Neutrophil (primary cell): ENCODE measurements around the gene CNTNAP2.
"Not testable (repeated sequence)": the region's sequence is repeated elsewhere in the genome, so short reads cannot be mapped to it uniquely, and the experiment has no call there.

Experiments
- H3K27ac ChIP-seq: fragments of 200-600 bp; sonication (generic); 2 replicates; pipeline ENCODE4 v1.5.1; 2016; ENCODE audit warnings: mild to moderate bottlenecking, moderate library complexity
- H3K27me3 ChIP-seq: fragments of 200-600 bp; sonication (generic); 2 replicates; pipeline ENCODE4 v1.6.0; 2016; ENCODE audit warnings: mild to moderate bottlenecking
- H3K36me3 ChIP-seq: fragments of 200-600 bp; sonication (generic); 2 replicates; pipeline ENCODE4 v1.5.1; 2017
- H3K4me1 ChIP-seq, 2 experiments: fragments of 200-600 bp in 1 of 2; sonication (generic) in 1 of 2; 1 replicate in 1 of 2; 2 replicates in 1 of 2; pipeline versions ENCODE4 v1.5.1 to v1.6.1; 2013 to 2016; ENCODE audit warnings: low read depth in 1 of 2, low read length in 1 of 2, mild to moderate bottlenecking in 1 of 2, moderate library complexity in 1 of 2; ENCODE audit not compliant: control insufficient read depth in 1 of 2, insufficient read depth in 1 of 2
- H3K4me3 ChIP-seq, 2 experiments: fragments of 200-600 bp in 1 of 2; sonication (generic) in 1 of 2; 1 replicate in 1 of 2; 2 replicates in 1 of 2; pipeline ENCODE4 v1.5.1; 2013 to 2016; ENCODE audit warnings: low read depth in 1 of 2, low read length in 1 of 2, mild to moderate bottlenecking in 1 of 2, moderate library complexity in 1 of 2
- H3K9me3 ChIP-seq: fragments of 200-600 bp; sonication (generic); 2 replicates; pipeline ENCODE4 v1.5.1; 2016
- CTCF ChIP-seq: fragments of 200-600 bp; sonication (generic); IDR thresholded peaks from 2 replicates; pipeline ENCODE4 v1.5.1; 2016; ENCODE audit warnings: antibody characterized with exemption

CNTNAP2 gene

GRCh38 chr7:146214842-146215241 is 98.2 kb downstream of the CNTNAP2 start:
- H3K27me3 ChIP-seq, result no peaks in the 10 kb centered on the region
- no peak overlapping the region for H3K27ac ChIP-seq
- H3K4me1 ChIP-seq, result no peaks in the 10 kb centered on the region
- H3K36me3 ChIP-seq, result no peaks in the 10 kb centered on the region
- no peaks in the 10 kb centered on the region for H3K9me3 ChIP-seq
- H3K4me3 ChIP-seq, result no peak overlapping the region
- no peak for TF ChIP-seq CTCF

GRCh38 chr7:146216396-146217041 is 99.9 kb downstream of the CNTNAP2 start:
- H3K27me3 ChIP-seq, result no peaks in the 10 kb centered on the region
- TF ChIP-seq CTCF, result no peak
- H3K9me3 ChIP-seq, result no peaks in the 10 kb centered on the region

GRCh38 chr7:146223851-146224250 is 107.2 kb downstream of the CNTNAP2 start:
- Histone ChIP-seq H3K4me3 (no peak overlapping the region), H3K27ac (no peak overlapping the region), H3K9me3 (no peaks in the 10 kb centered on the region), H3K27me3 (no peaks in the 10 kb centered on the region), H3K4me1 (no peaks in the 10 kb centered on the region), H3K36me3 (no peaks in the 10 kb centered on the region)
- TF ChIP-seq CTCF, result no peak

More at GRCh38 chr7:146216396-146217041, 99.9 kb downstream of the CNTNAP2 start:
- H3K4me3 ChIP-seq, result no peak overlapping the region
- no peaks in the 10 kb centered on the region for H3K4me1 ChIP-seq
- H3K36me3 ChIP-seq, result no peaks in the 10 kb centered on the region
- H3K27ac ChIP-seq, result no peak overlapping the region

GRCh38 chr7:146232604-146233003 is 116.0 kb downstream of the CNTNAP2 start:
- Histone ChIP-seq H3K4me1 (no peaks in the 10 kb centered on the region), H3K9me3 (no peaks in the 10 kb centered on the region), H3K27ac (no peak overlapping the region), H3K27me3 (no peaks in the 10 kb centered on the region), H3K4me3 (no peak overlapping the region), H3K36me3 (no peaks in the 10 kb centered on the region)
- no peak for TF ChIP-seq CTCF

GRCh38 chr7:146235195-146235594 is 118.6 kb downstream of the CNTNAP2 start:
- no peaks in the 10 kb centered on the region for H3K27me3 ChIP-seq
- TF ChIP-seq CTCF, result no peak
- no peak overlapping the region for H3K27ac ChIP-seq
- no peaks in the 10 kb centered on the region for H3K4me1 ChIP-seq
- no peaks in the 10 kb centered on the region for H3K9me3 ChIP-seq
- no peak overlapping the region for H3K4me3 ChIP-seq
- no peaks in the 10 kb centered on the region for H3K36me3 ChIP-seq

GRCh38 chr7:146242661-146243060 is 126.1 kb downstream of the CNTNAP2 start:
- Histone ChIP-seq H3K27me3 (no peaks in the 10 kb centered on the region), H3K4me3 (no peak overlapping the region), H3K27ac (no peak overlapping the region), H3K9me3 (no peaks in the 10 kb centered on the region), H3K36me3 (no peaks in the 10 kb centered on the region), H3K4me1 (no peaks in the 10 kb centered on the region)
- TF ChIP-seq CTCF, result no peak

- not testable (repeated sequence) for H3K27me3 ChIP-seq, H3K4me3 ChIP-seq, H3K27ac ChIP-seq, H3K4me1 ChIP-seq, H3K36me3 ChIP-seq, H3K9me3 ChIP-seq
Measured at GRCh38 chr7:146247991-146248390, 131.4 kb downstream of the CNTNAP2 start.

GRCh38 chr7:146248744-146249143 is 132.1 kb downstream of the CNTNAP2 start:
- not testable (repeated sequence) for H3K4me3 ChIP-seq, H3K27ac ChIP-seq, H3K27me3 ChIP-seq, H3K4me1 ChIP-seq, H3K9me3 ChIP-seq, H3K36me3 ChIP-seq
